ENCODE results near the gene MRPL50.

MRPL50 gene

GRCh38 chr9:101372327-101373118 lies 25.9 kb downstream of the MRPL50 start:
- DNase-seq: no peak

DNA sequence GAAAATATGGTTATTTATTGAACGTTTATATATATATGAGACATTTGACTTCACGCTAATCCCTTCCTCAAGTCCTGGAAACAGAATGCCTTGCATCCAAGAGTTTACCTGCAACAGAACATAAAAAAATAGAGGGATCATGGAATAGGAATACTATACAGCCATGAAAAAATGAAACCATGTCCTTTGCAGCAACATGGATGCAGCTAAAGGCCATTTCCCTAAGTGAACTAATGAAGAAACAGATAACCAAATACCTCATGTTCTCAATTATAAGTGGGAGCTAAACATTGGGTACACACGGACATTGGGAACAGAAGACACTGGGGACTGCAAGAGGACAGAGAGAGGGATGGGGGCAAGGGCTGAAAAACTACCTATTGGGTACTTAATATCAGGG lies 26.6 kb downstream of the MRPL50 start:
- DNase-seq: no peak

- DNase-seq: no peak
Measured at GRCh38 chr9:101369884-101370531, 28.4 kb downstream of the MRPL50 start.

DNA sequence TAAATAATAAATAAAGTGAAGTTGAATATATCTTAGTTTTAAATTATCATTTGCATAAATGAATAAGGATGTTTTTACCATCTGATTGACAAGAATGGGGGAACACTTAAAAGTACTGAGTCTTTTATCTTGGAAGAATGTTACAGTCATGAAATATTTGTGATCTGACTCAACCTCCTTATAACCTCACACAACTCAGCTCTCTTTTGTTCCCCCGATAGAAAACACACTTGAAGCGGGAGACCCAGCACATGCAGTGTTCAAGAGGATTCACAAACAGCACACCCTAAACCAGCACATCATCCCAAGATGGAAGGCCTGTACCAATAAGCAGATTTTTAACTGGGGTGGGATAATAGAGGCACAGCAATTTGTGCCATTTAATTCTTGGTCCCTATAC lies 29.1 kb downstream of the MRPL50 start:
- DNase-seq: no peak

DNA sequence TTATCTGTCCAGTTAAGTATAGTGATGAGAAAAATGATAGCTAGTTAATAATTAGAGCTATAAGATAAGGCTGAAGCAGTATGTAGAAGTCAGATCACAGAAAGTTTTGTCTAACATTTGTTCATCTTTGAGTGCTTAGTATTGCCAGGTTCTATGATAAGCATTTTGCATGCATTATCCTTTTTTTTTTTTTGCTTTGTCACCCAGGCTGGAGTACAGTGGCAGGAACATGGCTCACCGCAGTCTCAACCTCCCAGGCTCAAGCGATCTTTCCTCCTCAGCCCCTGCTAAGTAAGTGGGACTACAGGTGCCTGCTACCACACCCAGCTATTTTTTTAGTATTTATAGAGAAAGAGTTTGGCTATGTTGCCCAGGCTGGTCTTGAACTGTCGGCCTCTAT lies 31.1 kb downstream of the MRPL50 start:
- DNase-seq: no peak

- DNase-seq: no peak
Measured at GRCh38 chr9:101366038-101366756, 32.2 kb downstream of the MRPL50 start.

DNA sequence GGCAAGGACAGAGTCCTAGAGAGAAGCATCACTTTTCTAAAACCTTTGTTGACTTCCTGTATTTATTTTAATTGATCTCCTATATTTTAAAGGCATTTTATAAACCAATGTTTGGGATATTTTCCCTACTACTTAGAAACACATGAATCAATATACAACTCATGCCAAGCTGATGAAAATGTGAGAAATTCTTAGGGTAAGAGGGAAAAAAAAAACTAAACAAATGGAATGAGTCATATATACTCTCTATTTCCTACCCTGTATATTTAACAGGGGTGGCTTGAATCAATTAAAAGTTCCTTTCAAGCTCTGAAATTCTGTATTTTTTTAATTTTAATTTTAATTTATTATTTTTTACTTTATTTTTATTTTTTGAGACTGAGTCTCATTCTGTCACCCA lies 33.2 kb downstream of the MRPL50 start:
- no peak for DNase-seq

DNA sequence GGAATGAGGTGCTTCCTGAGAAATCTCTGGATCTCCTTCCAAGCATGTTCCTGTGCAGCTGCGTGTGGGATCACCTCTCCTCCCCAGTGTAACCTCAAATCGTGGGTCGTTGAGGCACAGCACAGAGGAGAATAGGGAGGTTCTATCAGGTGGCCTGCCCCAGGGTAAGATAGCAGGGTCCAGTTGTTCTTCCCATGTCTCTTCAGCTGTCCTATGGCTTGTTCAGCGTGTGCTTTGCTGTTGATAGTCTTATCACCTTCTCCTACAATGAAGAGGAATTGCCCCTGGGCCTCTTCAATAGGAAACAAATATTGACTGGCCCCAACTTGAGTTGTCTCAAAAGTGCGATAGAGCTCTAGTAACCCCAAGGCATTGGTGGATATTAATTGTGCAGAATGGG lies 36.0 kb downstream of the MRPL50 start:
- no peak for DNase-seq

DNA sequence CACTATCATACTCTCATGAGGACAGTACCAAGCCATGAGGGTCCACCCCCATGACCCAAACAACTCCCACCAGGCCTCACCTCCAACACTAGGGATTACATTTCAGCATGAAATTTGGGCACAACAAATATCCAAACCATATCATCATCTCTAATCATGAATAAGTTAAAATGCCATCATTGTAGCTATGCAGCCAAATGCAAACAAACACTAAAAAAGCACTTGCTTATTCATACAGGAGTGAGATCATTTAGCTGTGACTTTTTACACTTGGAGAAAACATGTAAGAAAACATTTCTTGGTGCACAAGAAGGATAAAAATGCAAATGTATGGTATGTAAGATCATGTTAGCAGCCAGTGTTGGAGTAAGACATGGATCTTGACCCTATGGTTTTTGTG lies 37.8 kb downstream of the MRPL50 start:
- no peak for DNase-seq

- no peak for DNase-seq
Measured at GRCh38 chr9:101359679-101360078, 38.7 kb downstream of the MRPL50 start.

- DNase-seq: no peak
Measured at GRCh38 chr9:101356619-101357018, 41.8 kb downstream of the MRPL50 start.

- DNase-seq: no peak
Measured at GRCh38 chr9:101354765-101355708, 43.4 kb downstream of the MRPL50 start.

- no peak for DNase-seq
Measured at GRCh38 chr9:101354143-101354764, 44.2 kb downstream of the MRPL50 start.

DNA sequence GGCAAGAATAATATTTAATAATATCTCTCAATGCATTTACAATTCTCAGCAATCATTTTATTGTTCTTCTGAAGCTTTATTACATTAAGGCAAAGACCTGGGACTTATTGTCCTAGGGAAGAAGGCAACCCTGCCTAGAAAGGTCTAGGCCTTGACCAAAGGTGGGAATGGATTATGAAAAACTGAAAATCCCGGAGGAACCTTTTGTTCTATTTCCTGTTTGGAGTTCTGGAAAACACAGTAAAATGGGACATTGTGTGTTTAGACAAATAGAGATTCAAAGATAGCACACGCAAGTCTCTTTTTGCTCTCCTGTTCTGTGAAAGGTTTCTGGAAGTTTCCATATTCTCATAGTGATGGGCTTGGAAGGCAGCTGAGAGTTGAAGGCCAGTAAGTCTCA lies 44.7 kb downstream of the MRPL50 start:
- DNase-seq: no peak

GRCh38 chr9:101352892-101353463 lies 45.4 kb downstream of the MRPL50 start:
- DNase-seq: no peak

DNA sequence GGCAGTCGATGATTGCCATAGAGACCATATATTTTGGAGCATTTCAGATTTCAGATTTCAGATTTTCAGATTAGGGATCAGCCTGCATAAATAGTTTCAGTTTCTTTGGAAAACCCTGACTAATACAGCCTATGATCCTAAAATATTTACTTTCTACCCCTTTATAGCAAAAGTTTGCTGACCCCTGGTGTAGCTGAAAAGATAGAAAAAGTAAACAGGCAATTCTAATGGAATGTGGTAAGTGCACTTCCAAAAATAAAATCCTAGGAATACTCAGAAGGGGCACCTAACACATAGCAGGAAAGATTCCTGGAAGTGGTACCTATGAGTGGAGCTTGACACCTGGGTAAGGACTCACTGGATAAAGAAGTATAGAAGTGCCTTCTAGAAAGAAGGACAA lies 48.1 kb downstream of the MRPL50 start:
- no peak for DNase-seq

DNA sequence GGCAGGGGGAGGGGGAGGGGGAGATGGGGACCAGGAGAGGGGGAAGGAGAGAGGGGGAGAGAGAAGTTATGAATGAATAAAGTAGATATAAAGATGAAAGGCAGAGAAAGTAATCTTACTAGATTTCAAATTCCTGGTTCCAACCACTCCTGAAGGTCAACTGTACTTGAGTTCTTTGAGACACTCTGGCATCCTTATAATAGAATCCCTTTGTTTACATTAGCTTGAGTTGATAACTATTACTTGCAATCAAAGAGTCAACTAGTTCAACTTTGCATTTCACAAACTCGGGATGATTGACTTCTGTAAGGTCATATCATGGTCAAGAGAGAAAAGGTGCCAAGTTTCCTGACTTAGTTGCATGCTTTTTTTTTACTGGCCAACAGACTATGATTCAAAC lies 55.8 kb downstream of the MRPL50 start:
- no peak for DNase-seq

DNA sequence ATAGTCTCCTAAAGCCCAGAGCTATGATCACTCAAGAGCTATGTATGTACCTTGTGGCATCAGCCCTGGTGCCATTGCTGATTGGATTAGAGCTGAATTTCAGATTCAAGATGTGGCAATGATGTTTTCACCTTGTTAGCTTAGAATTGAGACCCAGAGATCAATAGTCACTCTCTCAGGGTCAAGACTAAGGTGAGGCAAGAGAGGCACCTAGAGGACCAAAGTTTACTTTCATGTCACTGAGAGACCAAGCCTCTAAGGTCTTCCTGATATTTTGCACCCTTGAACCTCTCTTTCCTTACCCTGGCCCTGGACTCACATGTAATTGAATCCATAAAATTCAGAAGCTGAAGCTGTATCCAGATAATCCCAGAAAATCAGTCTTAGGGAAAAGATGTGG lies 56.5 kb downstream of the MRPL50 start:
- DNase-seq: no peak
